HG03460 (cell line): ENCODE data around the gene MCM7.
"Not testable (repeated sequence)": the region's sequence is repeated elsewhere in the genome, so short reads cannot be mapped to it uniquely, and the experiment has no call there.

Experiments used
- ATAC-seq: cut with Tn5 transposase; IDR thresholded peaks from one replicate; pipeline ENCODE4 v1.9.1; 2021; ENCODE audit not compliant: unreplicated experiment

MCM7 gene

DNA sequence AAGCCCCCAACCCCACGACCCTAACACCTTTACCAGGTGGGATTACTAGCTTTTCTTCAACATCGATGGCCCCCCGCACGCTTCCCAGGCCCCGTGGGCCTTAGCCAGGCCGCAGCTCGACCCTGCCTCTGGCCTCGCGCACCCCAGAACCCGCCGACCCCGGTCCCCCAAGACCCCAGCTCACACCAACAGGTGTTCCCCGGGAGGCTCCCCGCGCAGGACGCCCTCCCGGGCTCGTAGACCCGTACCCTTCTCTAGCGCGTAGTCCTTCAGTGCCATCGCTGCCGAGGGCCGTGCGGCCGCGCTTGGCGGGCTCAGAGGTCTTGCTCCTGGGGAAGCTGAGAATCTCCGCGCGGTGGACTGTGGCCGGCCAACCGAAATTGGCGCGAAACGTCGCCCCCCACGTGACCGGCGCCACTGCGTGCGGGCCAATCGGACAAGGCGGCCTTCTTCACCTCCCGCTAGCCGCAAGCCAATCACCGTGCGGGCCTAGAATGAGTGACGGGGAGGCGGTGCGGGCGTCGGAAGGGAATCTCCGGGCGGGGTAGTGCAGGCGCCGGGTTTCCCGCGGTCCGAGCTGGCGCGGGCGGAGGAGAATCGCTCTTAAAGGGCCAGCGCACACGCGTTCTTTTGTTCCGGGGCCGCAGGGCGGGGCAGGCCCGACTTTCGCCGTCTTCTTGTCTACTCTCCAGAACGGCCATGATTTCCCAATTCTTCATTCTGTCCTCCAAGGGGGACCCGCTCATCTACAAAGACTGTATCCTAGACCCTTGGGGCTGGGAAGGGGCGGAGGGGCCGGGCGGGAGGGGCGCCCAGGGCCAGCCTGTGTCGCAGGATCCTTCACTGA is at the start of gene MCM7, which contains the start of gene AP4M1:
Gene MCM7 (minus strand): TSS at position 382 of the 847 bp plus-strand sequence. CDS start 103 bp downstream, at position 279.
Gene AP4M1 (plus strand): TSS at position 628 of the 847 bp plus-strand sequence. CDS start 72 bp downstream, at position 700.
- ATAC-seq, result peak; percentile 85

DNA sequence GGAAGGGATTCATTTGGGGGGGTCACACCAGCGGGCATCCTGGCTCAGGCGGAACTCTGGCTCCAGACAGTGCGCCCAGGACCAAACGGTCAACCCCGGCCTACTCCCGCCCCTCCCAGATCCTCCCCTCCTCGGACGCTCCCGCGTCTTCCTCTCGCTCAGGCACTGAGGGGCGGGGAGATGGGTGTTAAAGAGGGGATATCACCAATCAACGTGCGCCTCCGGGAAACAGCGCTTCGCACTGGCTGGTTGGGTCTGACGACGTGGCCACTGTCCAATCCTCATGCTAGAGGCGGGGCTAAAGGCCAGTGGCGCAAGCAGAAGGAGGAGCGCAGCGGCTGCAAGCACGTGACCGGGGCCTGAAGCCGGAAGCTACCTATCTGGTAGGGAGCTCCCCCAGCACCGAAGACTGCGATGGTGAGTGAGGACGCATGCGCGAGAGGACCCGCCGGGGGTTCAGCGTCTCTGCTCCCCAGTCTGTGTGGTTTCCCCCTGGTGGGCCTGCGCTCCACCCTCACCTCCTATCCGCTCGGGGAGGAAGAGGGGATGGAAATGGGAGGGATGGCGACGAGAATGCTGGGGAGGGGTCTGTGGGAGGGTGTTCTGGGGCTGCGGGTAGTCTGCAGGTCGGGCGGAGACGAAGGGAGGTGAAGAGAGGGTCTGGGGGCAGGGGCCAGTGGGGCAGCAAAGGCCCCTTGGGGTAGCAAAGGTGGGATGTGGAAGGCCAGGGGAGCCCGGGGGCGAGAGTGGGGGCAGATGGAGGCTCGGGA is 47.5 kb upstream of the MCM7 start, which contains the start of gene LAMTOR4:
Gene LAMTOR4 (plus strand): TSS at position 360 of the 770 bp plus-strand sequence. CDS start 55 bp downstream, at position 415.
- ATAC-seq, result peak; percentile 98

DNA sequence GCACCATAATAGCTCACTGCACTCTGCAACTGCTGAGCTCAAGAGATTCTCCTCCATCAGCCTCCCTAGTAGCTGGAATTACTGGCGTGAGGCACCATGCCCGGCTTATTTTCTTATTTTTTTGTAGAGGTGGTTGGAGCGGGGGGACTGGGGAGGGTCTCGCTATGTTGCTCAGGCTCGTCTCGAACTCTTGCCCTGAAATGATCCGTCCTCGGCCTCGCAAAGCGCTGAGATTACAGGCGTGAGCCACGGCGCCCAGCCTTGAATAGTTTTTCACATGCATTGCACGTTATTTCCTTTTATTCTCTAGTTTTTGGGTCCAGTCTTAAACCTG is 47.0 kb upstream of the MCM7 start:
- ATAC-seq, result no peak

- ATAC-seq, result no peak
These were observed 46.1 kb upstream of the MCM7 start for GRCh38 chr7:100147278-100147677.

- not testable (repeated sequence) for ATAC-seq
These were observed 45.2 kb upstream of the MCM7 start for GRCh38 chr7:100146350-100146749.

GRCh38 chr7:100142461-100142860 is 41.3 kb upstream of the MCM7 start:
- ATAC-seq, result no peak

GRCh38 chr7:100141555-100141949 is 40.4 kb upstream of the MCM7 start:
- no peak for ATAC-seq

DNA sequence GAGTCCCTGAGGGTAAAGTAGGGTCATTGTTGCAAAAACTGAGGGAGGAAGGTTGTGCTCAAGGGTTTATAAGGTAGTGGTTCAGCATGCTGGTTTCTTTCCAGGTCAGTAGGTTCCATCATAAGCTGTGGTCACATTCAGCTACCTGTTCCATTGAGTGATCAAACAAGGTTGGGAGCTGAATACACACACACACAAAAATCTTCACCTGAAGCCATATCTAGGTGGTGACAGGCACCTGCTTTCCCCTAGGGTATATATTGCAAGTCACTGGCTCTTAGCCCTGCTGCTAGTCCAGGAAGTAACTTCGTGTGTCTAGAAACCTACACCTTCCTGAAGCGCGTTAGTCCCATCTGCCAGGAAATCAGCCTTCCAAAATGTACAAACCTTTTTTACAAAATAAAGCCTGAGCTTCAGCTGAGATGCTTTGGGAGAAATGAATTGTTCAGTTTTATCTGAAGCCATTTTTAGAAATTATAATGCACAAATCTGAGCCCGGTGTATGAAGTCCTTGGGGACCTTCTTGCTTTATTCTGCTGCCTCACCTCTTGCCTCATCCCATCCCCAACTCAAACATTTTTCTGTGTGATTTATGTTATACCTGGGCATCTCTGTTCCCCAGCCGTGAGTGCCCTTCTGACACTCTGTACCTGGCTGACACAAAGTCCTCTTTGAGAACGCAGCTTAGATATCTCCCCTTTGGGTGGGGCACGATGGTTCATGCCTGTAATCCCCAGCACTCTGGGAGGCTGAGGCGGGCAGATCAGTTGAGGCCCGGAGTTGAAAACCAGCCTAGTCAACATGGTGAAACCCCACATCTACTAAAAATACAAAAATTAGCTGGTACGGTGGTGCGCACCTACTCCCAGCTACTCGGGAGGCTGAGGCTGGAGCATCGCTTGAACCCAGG is 36.9 kb upstream of the MCM7 start:
- ATAC-seq, result no peak

GRCh38 chr7:100132697-100133151 is 31.5 kb upstream of the MCM7 start:
- ATAC-seq, result peak; percentile 76

GRCh38 chr7:100132126-100132525 is 30.9 kb upstream of the MCM7 start:
- ATAC-seq, result no peak

DNA sequence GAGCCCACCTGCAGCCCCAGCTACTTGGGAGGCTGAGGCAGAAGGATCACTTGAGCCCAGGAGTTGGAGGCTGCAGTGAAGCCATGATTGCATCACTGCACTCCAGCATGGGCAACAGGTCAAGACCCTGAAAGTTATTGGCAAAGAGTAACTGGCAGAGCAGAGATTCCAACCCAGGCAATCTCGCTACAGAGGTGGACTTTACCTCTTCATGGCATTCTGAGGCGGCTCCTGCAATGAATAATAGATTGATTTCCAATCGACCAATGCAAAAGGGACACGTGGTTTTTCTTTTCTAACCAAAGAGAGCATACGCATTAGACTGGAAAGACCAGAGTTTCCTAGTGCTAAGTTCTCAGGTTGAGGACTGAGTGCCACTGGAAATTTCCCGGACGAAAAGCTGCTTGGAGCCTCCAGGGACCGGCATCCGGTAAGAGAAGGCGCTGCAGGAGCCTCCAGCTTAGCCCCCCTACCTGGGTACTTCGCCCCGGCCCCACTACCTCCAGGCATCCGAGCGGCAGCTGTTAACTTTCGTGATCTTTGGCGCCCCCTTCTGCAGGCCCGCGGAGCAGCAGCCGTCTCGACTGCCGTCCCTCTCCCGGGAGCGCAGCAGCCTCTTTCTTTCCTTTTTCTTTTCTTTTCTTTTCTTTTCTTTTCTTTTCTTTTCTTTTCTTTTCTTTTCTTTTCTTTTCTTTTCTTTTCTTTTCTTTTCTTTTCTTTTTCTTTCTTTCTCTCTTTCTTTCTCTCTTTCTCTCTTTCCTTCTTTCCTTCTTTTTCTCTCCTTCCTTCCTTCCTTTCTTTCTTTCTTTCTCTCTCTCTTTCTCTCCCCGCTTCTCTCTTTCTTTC is 29.6 kb upstream of the MCM7 start:
- no peak for ATAC-seq

DNA sequence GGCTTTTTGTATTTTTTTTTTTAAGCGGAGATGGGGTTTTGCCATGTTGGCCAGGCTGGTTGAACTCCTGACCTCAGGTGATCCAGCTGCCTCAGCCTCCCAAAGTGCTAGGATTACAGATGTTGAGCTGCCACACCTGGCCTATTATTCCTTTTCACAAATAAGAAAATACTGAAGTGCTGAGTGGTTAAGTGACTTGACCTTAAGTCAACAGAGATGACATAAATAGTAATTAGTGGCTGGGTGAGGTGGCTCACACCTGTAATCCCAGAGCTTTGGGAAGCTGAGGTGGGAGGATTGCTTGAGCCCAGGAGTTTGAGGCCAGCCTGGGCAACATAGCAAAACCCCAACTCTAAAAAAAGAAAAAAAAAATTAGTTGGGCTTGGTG is 29.0 kb upstream of the MCM7 start:
- not testable (repeated sequence) for ATAC-seq

DNA sequence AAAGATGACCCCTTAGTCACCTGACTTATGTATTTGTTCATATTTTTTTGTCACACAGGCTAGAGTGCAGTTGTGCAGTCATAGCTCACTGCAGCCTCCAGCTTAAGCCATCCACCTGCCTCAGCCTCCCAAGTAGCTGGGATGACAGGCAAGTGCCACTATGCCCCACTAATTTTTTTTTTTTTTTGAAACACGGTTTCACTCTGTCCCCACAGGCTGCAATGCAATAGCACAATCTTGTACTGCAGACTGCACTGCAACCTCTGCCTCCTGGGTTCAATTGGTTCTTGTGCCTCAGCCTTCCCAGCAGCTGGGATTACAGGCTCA is 27.4 kb upstream of the MCM7 start:
- no peak for ATAC-seq

DNA sequence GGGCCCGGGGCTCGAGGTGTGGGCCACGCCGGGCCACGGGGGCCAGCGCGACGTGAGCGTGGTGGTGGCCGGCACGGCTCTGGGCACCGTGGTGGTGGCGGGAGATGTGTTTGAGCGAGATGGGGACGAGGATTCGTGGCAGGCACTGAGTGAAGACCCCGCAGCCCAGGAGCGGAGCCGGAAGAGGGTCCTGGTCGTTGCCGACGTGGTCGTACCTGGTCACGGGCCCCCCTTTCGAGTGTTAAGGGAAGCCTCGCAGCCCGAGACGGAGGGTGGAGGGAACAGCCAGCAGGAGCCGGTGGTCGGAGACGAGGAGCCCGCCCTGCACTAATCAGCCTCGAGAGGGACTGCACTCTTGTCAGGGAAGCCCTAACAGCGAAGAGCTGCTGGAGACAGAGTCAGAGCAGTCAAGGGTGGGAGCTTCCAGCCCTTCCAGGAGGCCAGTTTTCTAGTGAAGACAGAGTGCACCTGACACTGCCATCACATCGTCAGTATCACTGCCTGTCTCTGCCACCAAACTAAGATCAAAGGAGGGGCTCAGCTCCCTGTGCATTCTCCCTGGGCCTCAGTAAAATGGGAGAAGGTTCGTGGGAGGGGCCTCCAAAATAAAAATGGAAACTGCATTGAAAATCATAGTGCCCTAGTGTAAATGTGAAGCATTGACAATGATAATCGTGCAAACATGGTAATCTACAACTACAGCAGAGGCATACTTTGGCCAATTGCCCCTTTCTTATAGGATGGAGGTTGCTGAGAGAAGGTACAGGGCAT is 26.9 kb upstream of the MCM7 start:
- no peak for ATAC-seq

- peak; percentile 61 for ATAC-seq
These were observed 26.0 kb upstream of the MCM7 start, which contains the start of gene MBLAC1 for GRCh38 chr7:100126931-100127865. Gene MBLAC1, plus strand, starts transcription at chr7:100126967. Its CDS starts 429 bp downstream, at chr7:100127396.

DNA sequence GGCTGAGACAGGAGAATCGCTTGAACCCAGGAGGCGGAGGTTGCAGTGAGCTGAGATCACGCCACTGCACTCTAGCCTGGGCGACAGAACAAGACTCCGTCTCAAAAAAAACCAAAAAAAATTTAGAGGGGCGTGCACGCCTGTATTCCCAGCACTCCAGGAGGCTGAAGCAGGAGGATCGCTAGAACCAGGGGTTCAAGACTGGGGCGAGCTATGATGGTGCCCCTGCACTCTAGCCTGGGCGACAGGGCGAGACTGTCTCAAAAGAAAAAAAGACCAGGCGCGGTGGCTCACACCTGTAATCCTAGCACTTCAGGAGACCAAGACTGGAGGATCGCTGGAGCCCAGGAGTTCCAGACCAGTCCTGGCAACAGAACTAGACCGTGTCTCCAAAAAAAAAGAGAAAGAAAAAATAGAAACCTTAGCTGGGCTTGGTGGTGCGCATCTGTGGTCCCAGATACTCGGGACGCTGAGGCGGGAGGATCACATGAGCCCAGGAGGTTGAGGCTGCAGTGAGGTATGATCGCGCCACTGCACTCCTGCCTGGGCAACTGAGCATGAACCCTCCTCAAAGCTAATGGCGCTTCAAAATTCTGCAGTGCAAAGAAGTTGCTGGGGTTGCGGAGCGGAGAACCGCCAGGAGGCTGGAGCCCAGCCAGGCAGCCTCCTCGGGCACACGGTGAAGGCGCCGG is 25.2 kb upstream of the MCM7 start:
- no peak for ATAC-seq
